Measurements from ENCODE around the gene DGKQ. TPM values are rescaled to one million over a fixed set of nuclear protein-coding genes. Genes with fewer than 3 reads are reported as not detected.
"Not testable (repeated sequence)": the region's sequence is repeated elsewhere in the genome, so short reads cannot be mapped to it uniquely, and the experiment has no call there.

The DGKQ gene
- polyA plus RNA-seq, 5 donors: 4.1 to 10.3 (median 5.2) TPM

- peak; percentile 86 to 88 for DNase-seq
Measured at GRCh38 chr4:1011022-1011665, 37.8 kb upstream of the DGKQ start, which contains the start of gene FGFRL1. Gene FGFRL1, plus strand, starts transcription at chr4:1011626. Its CDS starts 860 bp downstream, at chr4:1012486.

- DNase-seq: peak in 1 of 2 donors; percentile 30
Measured at GRCh38 chr4:1010395-1011021, 37.1 kb upstream of the DGKQ start.

GRCh38 chr4:1009542-1010394 is 36.4 kb upstream of the DGKQ start:
- DNase-seq: peak in 1 of 2 donors; percentile 58

- no peak for DNase-seq
Measured at GRCh38 chr4:1008840-1009541, 35.6 kb upstream of the DGKQ start.

- DNase-seq: no peak
Measured at GRCh38 chr4:1006856-1007255, 33.5 kb upstream of the DGKQ start.

- DNase-seq: no peak
Measured at GRCh38 chr4:1004557-1005485, 31.5 kb upstream of the DGKQ start.

- no peak for DNase-seq
Measured at GRCh38 chr4:1004071-1004418, 30.7 kb upstream of the DGKQ start.

GRCh38 chr4:1003271-1004070 is 30.1 kb upstream of the DGKQ start:
- no peak for DNase-seq

GRCh38 chr4:1002631-1003251 is 29.4 kb upstream of the DGKQ start:
- DNase-seq: no peak

GRCh38 chr4:1002131-1002630 is 28.8 kb upstream of the DGKQ start:
- peak in 1 of 2 donors; percentile 38 for DNase-seq

GRCh38 chr4:1001561-1002130 is 28.3 kb upstream of the DGKQ start:
- no peak for DNase-seq

GRCh38 chr4:1000686-1001260 is 27.4 kb upstream of the DGKQ start:
- no peak for DNase-seq

GRCh38 chr4:999882-1000425 is 26.6 kb upstream of the DGKQ start:
- no peak for DNase-seq

- DNase-seq: not testable (repeated sequence)
Measured at GRCh38 chr4:999240-999863, 26.0 kb upstream of the DGKQ start.

GRCh38 chr4:998096-998691 is 24.8 kb upstream of the DGKQ start:
- no peak for DNase-seq

- no peak for DNase-seq
Measured at GRCh38 chr4:997375-998071, 24.2 kb upstream of the DGKQ start.

GRCh38 chr4:996997-997374 is 23.6 kb upstream of the DGKQ start:
- DNase-seq: no peak
